GM21825 (cell line): Measurements from ENCODE around the gene IZUMO4.

Experiments
- ATAC-seq: cut with Tn5 transposase; IDR thresholded peaks from one replicate; pipeline ENCODE4 v1.9.1; 2021; ENCODE audit warnings: mild to moderate bottlenecking, moderate library complexity; ENCODE audit not compliant: unreplicated experiment

Gene IZUMO4

GRCh38 chr19:2103045-2103707 lies 6.5 kb downstream of the IZUMO4 start:
- ATAC-seq = no peak

- no peak for ATAC-seq
These were observed 11.7 kb downstream of the IZUMO4 start for GRCh38 chr19:2108251-2109016.

GRCh38 chr19:2109046-2109864 lies 12.5 kb downstream of the IZUMO4 start:
- no peak for ATAC-seq

- no peak for ATAC-seq
These were observed 14.1 kb downstream of the IZUMO4 start for GRCh38 chr19:2110822-2111221.

- ATAC-seq = no peak
These were observed 14.7 kb downstream of the IZUMO4 start for GRCh38 chr19:2111425-2111824.

- ATAC-seq = no peak
These were observed 15.2 kb downstream of the IZUMO4 start for GRCh38 chr19:2111886-2112285.

GRCh38 chr19:2112516-2113320 lies 16.0 kb downstream of the IZUMO4 start:
- no peak for ATAC-seq

GRCh38 chr19:2113439-2114211 lies 16.9 kb downstream of the IZUMO4 start:
- no peak for ATAC-seq

GRCh38 chr19:2114218-2114617 lies 17.5 kb downstream of the IZUMO4 start:
- no peak for ATAC-seq

- no peak for ATAC-seq
These were observed 18.1 kb downstream of the IZUMO4 start for GRCh38 chr19:2114821-2115220.

GRCh38 chr19:2115324-2115723 lies 18.6 kb downstream of the IZUMO4 start:
- ATAC-seq = no peak

GRCh38 chr19:2115911-2116426 lies 19.3 kb downstream of the IZUMO4 start:
- no peak for ATAC-seq

- ATAC-seq = no peak
These were observed 19.8 kb downstream of the IZUMO4 start for GRCh38 chr19:2116507-2116906.

- ATAC-seq = no peak
These were observed 20.7 kb downstream of the IZUMO4 start for GRCh38 chr19:2117215-2117960.

GRCh38 chr19:2118438-2118837 lies 21.7 kb downstream of the IZUMO4 start:
- ATAC-seq = no peak

GRCh38 chr19:2119921-2120785 lies 23.4 kb downstream of the IZUMO4 start:
- ATAC-seq = no peak

- ATAC-seq = no peak
These were observed 24.1 kb downstream of the IZUMO4 start for GRCh38 chr19:2120821-2121220.

- no peak for ATAC-seq
These were observed 24.8 kb downstream of the IZUMO4 start for GRCh38 chr19:2121416-2122051.
